COLO668 (cell line): Measurements from ENCODE around the gene TRIM47.
"Not testable (repeated sequence)": the region's sequence is repeated elsewhere in the genome, so short reads cannot be mapped to it uniquely, and the experiment has no call there.

Source experiments
- DNase-seq: peaks from one replicate; lab custom pipeline; 2025; ENCODE audit not compliant: unreplicated experiment; lab: John Stamatoyannopoulos, UW

Gene TRIM47

GRCh38 chr17:75870228-75870627 is 8.2 kb downstream of the TRIM47 start:
- not testable (repeated sequence) for DNase-seq

GRCh38 chr17:75869282-75870141 is 8.9 kb downstream of the TRIM47 start:
- no peak for DNase-seq

GRCh38 chr17:75868730-75869281 is 9.6 kb downstream of the TRIM47 start:
- not testable (repeated sequence) for DNase-seq

- not testable (repeated sequence) for DNase-seq
Measured at GRCh38 chr17:75865404-75866188, 12.8 kb downstream of the TRIM47 start.

GRCh38 chr17:75864887-75865286 is 13.5 kb downstream of the TRIM47 start:
- DNase-seq = not testable (repeated sequence)

- no peak for DNase-seq
Measured at GRCh38 chr17:75864448-75864871, 13.9 kb downstream of the TRIM47 start.

- DNase-seq = no peak
Measured at GRCh38 chr17:75861927-75862317, 16.5 kb downstream of the TRIM47 start.

- not testable (repeated sequence) for DNase-seq
Measured at GRCh38 chr17:75859358-75859757, 19.0 kb downstream of the TRIM47 start.

- DNase-seq = no peak
Measured at GRCh38 chr17:75856062-75856756, 22.2 kb downstream of the TRIM47 start.

- peak; percentile 92 for DNase-seq
Measured at GRCh38 chr17:75855310-75856061, 22.9 kb downstream of the TRIM47 start, which contains the start of gene WBP2. Gene WBP2 (minus strand): TSS chr17:75855335. CDS start chr17:75855297, 38 bp downstream.

GRCh38 chr17:75854881-75855309 is 23.5 kb downstream of the TRIM47 start:
- no peak for DNase-seq

- no peak for DNase-seq
Measured at GRCh38 chr17:75854101-75854748, 24.2 kb downstream of the TRIM47 start.

- no peak for DNase-seq
Measured at GRCh38 chr17:75853433-75853832, 24.9 kb downstream of the TRIM47 start.

GRCh38 chr17:75851693-75851991 is 26.7 kb downstream of the TRIM47 start:
- not testable (repeated sequence) for DNase-seq

GRCh38 chr17:75850928-75851692 is 27.3 kb downstream of the TRIM47 start:
- DNase-seq = no peak

- DNase-seq = no peak
Measured at GRCh38 chr17:75849724-75850123, 28.7 kb downstream of the TRIM47 start.

- DNase-seq = no peak
Measured at GRCh38 chr17:75849279-75849646, 29.1 kb downstream of the TRIM47 start.

- DNase-seq = peak; percentile 69
Measured at GRCh38 chr17:75848523-75849278, 29.7 kb downstream of the TRIM47 start.
